HepG2 (cell line): ENCODE results near the gene MMRN1. TPM values are rescaled to one million over a fixed set of nuclear protein-coding genes. Genes with fewer than 3 reads are reported as not detected.

Source experiments
- ATAC-seq: fragments of 200-7000 bp; cut with Tn5 transposase; 3 replicates; pipeline ENCODE4 v1.9.1; 2020; ENCODE audit warnings: mild to moderate bottlenecking, moderate library complexity
- BruUV-seq: library from RNA; stranded (reverse); fragments of 400-500 nt; replicated peaks from 2 replicates; lab custom pipeline; 2021; lab: Mats Ljungman, UMichigan
- CTCF ChIA-PET: fragments of 300-600 bp; formaldehyde crosslinking; extraction: SDS; loops from one replicate; lab custom pipeline; 2021; ENCODE audit warnings: low total read pairs, inconsistent platforms, low intra/inter-chr PET ratio; lab: Yijun Ruan, JAX
- POLR2A ChIA-PET: fragments of 350-600 bp; sonication (Branson Sonifier 250); formaldehyde crosslinking; loops from one replicate; lab custom pipeline; 2020; ENCODE audit warnings: antibody characterized with exemption, inconsistent platforms; lab: Yijun Ruan, JAX
- DNase-seq: peaks from one replicate; pipeline ENCODE4 v3.0.0-alpha.2; 2015; ENCODE audit warnings: low spot score
- FAIRE-seq: peaks from 3 replicates; lab custom pipeline; 2011; peaks lifted over from hg19 to GRCh38; lab: Jason Lieb, UNC
- H2AFZ ChIP-seq: one replicate; pipeline ENCODE4 v1.6.1; 2011; ENCODE audit warnings: low read length, inconsistent platforms
- H3K27ac ChIP-seq: fragments of 300-600 bp; 3 replicates; pipeline ENCODE4 v1.8.0; 2011; ENCODE audit warnings: mixed run types, mild to moderate bottlenecking, mixed read lengths, low read length, inconsistent platforms; ENCODE audit not compliant: insufficient read depth; ENCODE audit errors: extremely low read length
- H3K27me3 ChIP-seq, 2 experiments: fragments of 200-600 bp in 1 of 2; 2 replicates in 1 of 2; 3 replicates in 1 of 2; pipeline versions ENCODE4 v1.6.0 to v1.8.0; 2011; ENCODE audit warnings: low read length in 2 of 2, mild to moderate bottlenecking in 2 of 2, moderate library complexity in 2 of 2, inconsistent platforms in 1 of 2; ENCODE audit not compliant: insufficient read depth in 2 of 2, control insufficient read depth in 1 of 2
- H3K36me3 ChIP-seq, 2 experiments: fragments of 200-600 bp in 1 of 2; replicated peaks in 1 of 2; 2 replicates in 1 of 2; 3 replicates in 1 of 2; pipeline versions ENCODE4 v1.5.1 to v1.8.0; 2011; ENCODE audit warnings: low read length in 2 of 2, inconsistent platforms in 1 of 2; ENCODE audit not compliant: insufficient read depth in 2 of 2, control insufficient read depth in 1 of 2
- H3K4me1 ChIP-seq: 2 replicates; pipeline ENCODE4 v1.5.1; 2012; ENCODE audit warnings: low read length, inconsistent platforms; ENCODE audit not compliant: insufficient read depth
- H3K4me2 ChIP-seq: 2 replicates; pipeline ENCODE4 v1.6.0; 2011; ENCODE audit warnings: low read depth, low read length, inconsistent platforms
- H3K4me3 ChIP-seq, 3 experiments: fragments of 200-600 bp in 1 of 3; sonication (generic), shearing (Covaris generic) in 1 of 3; replicated peaks in 1 of 3; 2 replicates each; pipeline ENCODE4 v1.5.1; 2011 to 2016; ENCODE audit warnings: low read length in 3 of 3, inconsistent platforms in 2 of 3, low read depth in 2 of 3, mild to moderate bottlenecking in 2 of 3, control low read depth in 1 of 3, mixed read lengths in 1 of 3; ENCODE audit not compliant: insufficient read depth in 1 of 3
- H3K79me2 ChIP-seq: one replicate; pipeline ENCODE4 v1.6.1; 2011; ENCODE audit warnings: low read length, inconsistent platforms; ENCODE audit not compliant: insufficient read depth
- H3K9ac ChIP-seq: 2 replicates; pipeline ENCODE4 v1.6.0; 2011; ENCODE audit warnings: mild to moderate bottlenecking, low read depth, low read length, inconsistent platforms; ENCODE audit not compliant: insufficient read depth
- H3K9me3 ChIP-seq: 2 replicates; pipeline ENCODE4 v1.5.1; 2012; ENCODE audit warnings: mild to moderate bottlenecking, low read length
- H4K20me1 ChIP-seq: 2 replicates; pipeline ENCODE4 v1.6.0; 2011; ENCODE audit warnings: inconsistent platforms, mild to moderate bottlenecking, low read length, moderate library complexity; ENCODE audit not compliant: insufficient read depth
- HNRNPLL ChIP-seq: fragments of 200-400 bp; formaldehyde crosslinking; IDR thresholded peaks from 2 replicates; pipeline ENCODE4 v1.6.1; 2017; ENCODE audit warnings: mild to moderate bottlenecking, low read depth, low read length; ENCODE audit not compliant: poor library complexity, severe bottlenecking
- KAT8 ChIP-seq: IDR thresholded peaks from 2 replicates; pipeline ENCODE4 v1.6.1; 2016; ENCODE audit warnings: missing genetic modification reagents, missing compliant biosample characterization
- NFKBIZ ChIP-seq: IDR thresholded peaks from 2 replicates; pipeline ENCODE4 v1.6.1; 2018; ENCODE audit warnings: missing genetic modification reagents, missing compliant biosample characterization
- SMAD9 ChIP-seq: sonication (generic); formaldehyde crosslinking; IDR thresholded peaks from 2 replicates; pipeline ENCODE4 v1.5.1; 2020; ENCODE audit warnings: mild to moderate bottlenecking, missing genetic modification reagents
- TEAD2 ChIP-seq: sonication (generic); formaldehyde crosslinking; IDR thresholded peaks from 2 replicates; pipeline ENCODE4 v1.9.0; 2021; ENCODE audit warnings: missing genetic modification reagents
- ZFP36L2 ChIP-seq: sonication (generic); formaldehyde crosslinking; IDR thresholded peaks from 2 replicates; pipeline ENCODE4 v1.4.0; 2020; ENCODE audit warnings: missing genetic modification reagents
- ZNF839 ChIP-seq: sonication (generic); formaldehyde crosslinking; IDR thresholded peaks from 2 replicates; pipeline ENCODE4 v1.4.0; 2020; ENCODE audit warnings: missing genetic modification reagents, mild to moderate bottlenecking, borderline replicate concordance
- WGBS: methylation state at CpG from one replicate; pipeline ENCODE4 v1.1.6; 2017; ENCODE audit warnings: low lambda C conversion rate; 5-methylcytosine and 5-hydroxymethylcytosine counted together
- in situ Hi-C: cut with HindIII; loops from 2 replicates; pipeline ENCODE4 v1.10.0; 2017; ENCODE audit warnings: low pct_unique_long_range_greater_than_20kb; ENCODE audit not compliant: extremely low pct_ligation_motif_present
- intact Hi-C: fragments of 100-400 bp; cut with micrococcal nuclease; formaldehyde crosslinking; loops from one replicate; pipeline ENCODE4 v1.10.0; 2022; ENCODE audit not compliant: unreplicated experiment
- polyA plus RNA-seq, 8 experiments: library from polyadenylated mRNA; depleted of rRNA in 3 of 8; stranded (reverse) in 7 of 8; unstranded in 1 of 8; fragments of >200 nt; fragmentation: Illumina TruSeq in 4 of 8; extraction: Trizol in 4 of 8; gene quantifications; 2 replicates each; pipeline versions ENCODE4 v1.2.1 to v1.2.3, GENCODE V29; 2011 to 2016; ENCODE audit warnings: low read depth in 4 of 8, missing spikeins in 1 of 8, mixed read lengths in 1 of 8; ENCODE audit not compliant: insufficient read depth in 1 of 8
- total RNA-seq, 5 experiments: library from RNA; depleted of rRNA; stranded (reverse); fragments of >200 nt; fragmentation: Illumina TruSeq; extraction: Trizol; gene quantifications; 2 replicates each; pipeline ENCODE4 v1.2.3, GENCODE V29; 2016; ENCODE audit warnings: low read depth in 1 of 5
- TF ChIP-seq, protein P1 (sequence below): IDR thresholded peaks from 2 replicates; pipeline ENCODE4 v1.6.1; 2012; ENCODE audit warnings: low read depth, low read length, improper control_type of control experiment

The MMRN1 gene
- total and polyA plus RNA-seq, 2 of the 13 experiments (the other 11 are each of a cell fraction or from before 2014, with no cell fraction given), result not detected

DNA sequence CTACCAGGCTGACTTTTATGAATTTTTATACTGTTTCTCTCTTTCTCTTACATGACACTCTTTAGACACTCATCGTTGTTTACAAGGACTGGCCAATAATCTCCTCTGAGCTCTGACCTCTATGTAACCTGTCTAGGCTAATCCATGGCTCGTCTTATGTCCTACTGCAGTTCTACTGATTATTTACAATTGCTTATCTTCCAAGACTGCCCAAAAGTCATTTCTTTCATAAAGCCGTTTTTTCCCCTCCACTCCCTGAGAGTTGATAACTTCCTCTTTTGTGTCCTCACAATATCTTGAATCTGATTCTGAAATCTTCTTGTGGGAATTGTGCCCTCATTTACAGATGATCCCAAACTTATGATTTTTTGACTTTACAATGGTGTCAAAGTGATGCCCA lies 39.4 kb upstream of the MMRN1 start (continued):
- no peak for TF ChIP-seq KAT8 (CRISPR knock-in tag)

DNA sequence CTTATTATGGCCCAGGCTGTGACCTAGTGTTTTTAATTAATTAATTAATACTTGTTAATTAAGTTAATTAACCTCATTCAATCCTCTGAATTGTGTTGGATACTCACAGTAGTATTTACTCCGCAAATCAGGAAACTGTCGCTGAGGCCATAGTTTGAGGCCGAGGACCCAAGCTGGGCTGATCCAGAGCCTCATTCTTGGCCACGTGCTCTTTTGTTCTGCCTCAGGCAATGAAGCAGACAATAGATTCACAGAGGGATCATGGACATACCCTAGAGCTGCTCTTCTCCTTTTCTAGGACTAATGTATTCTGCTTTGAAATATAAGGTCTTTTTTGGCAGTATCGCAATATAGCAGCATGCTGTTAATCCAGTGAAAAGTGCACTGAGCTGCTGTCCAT lies 33.7 kb upstream of the MMRN1 start:
- TF ChIP-seq ZNF839 (CRISPR knock-in tag) (no peak), ZFP36L2 (CRISPR knock-in tag) (no peak), HNRNPLL (no peak), TEAD2 (CRISPR knock-in tag) (no peak), SMAD9 (CRISPR knock-in tag) (no peak), NFKBIZ (no peak)
- TF ChIP-seq, protein P1, sequence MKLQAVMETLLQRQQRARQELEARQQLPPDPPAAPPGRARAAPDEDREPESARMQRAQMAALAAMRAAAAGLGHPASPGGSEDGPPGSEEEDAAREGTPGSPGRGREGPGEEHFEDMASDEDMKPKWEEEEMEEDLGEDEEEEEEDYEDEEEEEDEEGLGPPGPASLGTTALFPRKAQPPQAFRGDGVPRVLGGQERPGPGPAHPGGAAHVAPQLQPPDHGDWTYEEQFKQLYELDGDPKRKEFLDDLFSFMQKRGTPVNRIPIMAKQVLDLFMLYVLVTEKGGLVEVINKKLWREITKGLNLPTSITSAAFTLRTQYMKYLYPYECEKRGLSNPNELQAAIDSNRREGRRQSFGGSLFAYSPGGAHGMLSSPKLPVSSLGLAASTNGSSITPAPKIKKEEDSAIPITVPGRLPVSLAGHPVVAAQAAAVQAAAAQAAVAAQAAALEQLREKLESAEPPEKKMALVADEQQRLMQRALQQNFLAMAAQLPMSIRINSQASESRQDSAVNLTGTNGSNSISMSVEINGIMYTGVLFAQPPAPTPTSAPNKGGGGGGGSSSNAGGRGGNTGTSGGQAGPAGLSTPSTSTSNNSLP, result no peak
- TF ChIP-seq, all 625 proteins: peak for 0
- in situ Hi-C loops, result no loop called here
- POLR2A ChIA-PET, result no interaction called here
- CTCF ChIA-PET, result no interaction called here
- intact Hi-C loops, result no loop called here
- Histone ChIP-seq H3K79me2 (no peaks in the 10 kb centered on the region), H4K20me1 (no peaks in the 10 kb centered on the region), H3K9me3 (no peaks in the 10 kb centered on the region), H3K4me1 (no peaks in the 10 kb centered on the region), H3K27ac (no peak overlapping the region), H3K9ac (no peak overlapping the region), H3K27me3 (no peaks in the 10 kb centered on the region), H3K36me3 (no peaks in the 10 kb centered on the region), H2AFZ (no peak overlapping the region), H3K4me3 (no peak overlapping the region), H3K4me2 (no peak overlapping the region)
- no peak for ATAC-seq
- DNase-seq, result no peak
- WGBS, result 45% methylated on average over 5 of the region's 5 CpGs
- no TSS peak for BruUV-seq
- FAIRE-seq, result no peak
